Neuronal stem cell (in vitro differentiated cells): Measurements from ENCODE around the gene NPTXR.
A peak's percentile ranks its signal among the peaks of the same experiment; 100 is the strongest.

Experiments
- DNase-seq: peaks from one replicate; pipeline ENCODE4 v3.0.0-alpha.2; 2013; ENCODE audit warnings: low spot score
- H2AFZ ChIP-seq: one replicate; pipeline ENCODE4 v1.6.1; 2013; ENCODE audit warnings: mild to moderate bottlenecking, low read length, inconsistent platforms
- H2AK5ac ChIP-seq: 2 replicates; pipeline ENCODE4 v1.6.1; 2013; ENCODE audit warnings: low read depth, mild to moderate bottlenecking, inconsistent platforms, low read length, moderate library complexity, mixed read lengths
- H2BK120ac ChIP-seq: 2 replicates; pipeline ENCODE4 v1.6.1; 2013; ENCODE audit warnings: low read depth, mild to moderate bottlenecking, inconsistent platforms, low read length, moderate library complexity, mixed read lengths
- H2BK12ac ChIP-seq: one replicate; pipeline ENCODE4 v1.6.1; 2013; ENCODE audit warnings: low read length, inconsistent platforms
- H2BK15ac ChIP-seq: 2 replicates; pipeline ENCODE4 v1.6.1; 2013; ENCODE audit warnings: mild to moderate bottlenecking, low read length, inconsistent platforms, mixed read lengths
- H2BK5ac ChIP-seq: one replicate; pipeline ENCODE4 v1.6.1; 2013; ENCODE audit warnings: inconsistent platforms, mild to moderate bottlenecking, low read length, moderate library complexity
- H3K14ac ChIP-seq: one replicate; pipeline ENCODE4 v1.6.1; 2013; ENCODE audit warnings: low read length, inconsistent platforms
- H3K18ac ChIP-seq: 2 replicates; pipeline ENCODE4 v1.6.1; 2013; ENCODE audit warnings: low read length, inconsistent platforms
- H3K23ac ChIP-seq: 2 replicates; pipeline ENCODE4 v1.6.1; 2013; ENCODE audit warnings: low read depth, mild to moderate bottlenecking, mixed read lengths, low read length, inconsistent platforms; ENCODE audit not compliant: poor library complexity
- H3K27ac ChIP-seq: replicated peaks from 3 replicates; pipeline ENCODE4 v1.5.1; 2013; ENCODE audit warnings: low read length, inconsistent platforms
- H3K27me3 ChIP-seq, 3 experiments: 2 replicates each; pipeline ENCODE4 v1.6.1; 2013; ENCODE audit warnings: low read length in 3 of 3, mild to moderate bottlenecking in 2 of 3, inconsistent platforms in 1 of 3, low read depth in 1 of 3, mixed read lengths in 1 of 3, moderate library complexity in 1 of 3; ENCODE audit not compliant: control insufficient read depth in 3 of 3, insufficient read depth in 3 of 3
- H3K36me3 ChIP-seq, 2 donors: replicated peaks in 1 of 2; 2 replicates each; pipeline ENCODE4 v1.6.1; 2013; ENCODE audit warnings: low read length in 2 of 2; ENCODE audit not compliant: control insufficient read depth in 2 of 2, insufficient read depth in 2 of 2
- H3K4ac ChIP-seq: 2 replicates; pipeline ENCODE4 v1.6.1; 2013; ENCODE audit warnings: inconsistent platforms, mild to moderate bottlenecking, low read length, moderate library complexity
- H3K4me1 ChIP-seq, 2 donors: 1 replicate in 1 of 2; 2 replicates in 1 of 2; pipeline ENCODE4 v1.6.1; 2013; ENCODE audit warnings: low read length in 2 of 2, low read depth in 1 of 2; ENCODE audit not compliant: control insufficient read depth in 2 of 2, insufficient read depth in 1 of 2
- H3K4me2 ChIP-seq: one replicate; pipeline ENCODE4 v1.6.1; 2013; ENCODE audit warnings: mild to moderate bottlenecking, low read length, inconsistent platforms; ENCODE audit not compliant: insufficient read depth, poor library complexity, severe bottlenecking
- H3K4me3 ChIP-seq, 2 donors: 2 replicates each; pipeline ENCODE4 v1.5.1; 2013; ENCODE audit warnings: low read length in 2 of 2, mild to moderate bottlenecking in 2 of 2, inconsistent platforms in 1 of 2, moderate library complexity in 1 of 2
- H3K79me1 ChIP-seq: one replicate; pipeline ENCODE4 v1.6.1; 2013; ENCODE audit warnings: low read depth, mild to moderate bottlenecking, inconsistent platforms, low read length, moderate library complexity
- H3K9ac ChIP-seq: one replicate; pipeline ENCODE4 v1.6.1; 2013; ENCODE audit warnings: mild to moderate bottlenecking, low read depth, low read length, inconsistent platforms; ENCODE audit not compliant: poor library complexity
- H3K9me3 ChIP-seq, 2 donors: replicated peaks in 1 of 2; 2 replicates each; pipeline versions ENCODE3 to v1.6.1; 2013; ENCODE audit warnings: low read length in 2 of 2, mild to moderate bottlenecking in 2 of 2, inconsistent platforms in 1 of 2, low read depth in 1 of 2, mixed read lengths in 1 of 2, moderate library complexity in 1 of 2; ENCODE audit not compliant: control insufficient read depth in 2 of 2, insufficient read depth in 1 of 2
- H4K8ac ChIP-seq: one replicate; pipeline ENCODE4 v1.6.1; 2013; ENCODE audit warnings: low read depth, mild to moderate bottlenecking, inconsistent platforms, low read length, moderate library complexity
- H4K91ac ChIP-seq: one replicate; pipeline ENCODE4 v1.6.1; 2013; ENCODE audit warnings: low read length, low read depth, mild to moderate bottlenecking, inconsistent platforms; ENCODE audit not compliant: poor library complexity
- WGBS, 2 donors: extraction: QIAGEN DNeasy Blood & Tissue Kit; methylation state at CpG; one replicate each; pipeline ENCODE4 v1.1.7; 2013; ENCODE audit warnings: missing lambda C conversion rate in 2 of 2, mixed read lengths in 1 of 2; ENCODE audit not compliant: insufficient read length in 2 of 2, insufficient replicate concordance in 1 of 2; ENCODE audit errors: extremely low coverage in 2 of 2; 5-methylcytosine and 5-hydroxymethylcytosine counted together

NPTXR gene

DNA sequence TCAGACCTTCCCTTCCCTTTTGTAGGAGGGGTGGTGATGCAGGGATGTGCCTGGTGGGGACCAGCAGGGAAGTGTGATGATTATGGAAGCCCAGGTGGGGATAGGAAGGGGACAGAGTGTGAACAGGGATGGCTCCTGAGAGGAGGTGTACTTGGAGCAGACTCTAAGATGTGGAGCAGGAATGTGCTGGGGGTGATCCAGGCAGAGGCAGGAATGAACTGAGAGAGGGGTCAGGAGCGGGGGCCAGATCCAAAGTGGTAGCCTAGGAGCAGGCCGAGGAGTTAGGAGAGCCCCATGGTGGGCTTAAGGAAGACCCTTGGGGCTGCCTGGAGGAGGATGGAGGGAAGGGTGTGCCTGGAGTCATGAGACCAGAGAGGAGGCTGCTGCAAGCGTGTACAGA is 3.7 kb downstream of the NPTXR start:
- Histone ChIP-seq H3K27ac (no peak overlapping the region), H3K9me3 (no peaks in the 10 kb centered on the region), H3K18ac (no peak overlapping the region), H2BK120ac (no peak overlapping the region), H3K79me1 (peaks cover 5% of the 10 kb centered on the region), H3K9ac (no peak overlapping the region), H3K27me3 (peaks cover 3 to 69% (median 32%) of the 10 kb centered on the region in 3 experiments), H2BK15ac (no peak overlapping the region), H3K4me3 (no peak overlapping the region), H3K4ac (no peak overlapping the region), H3K36me3 (no peaks in the 10 kb centered on the region), H3K23ac (no peak overlapping the region), H2AFZ (no peak overlapping the region), H2AK5ac (no peak overlapping the region), H3K4me1 (no peaks in the 10 kb centered on the region), H3K4me2 (no peak overlapping the region), H2BK5ac (no peak overlapping the region), H2BK12ac (no peak overlapping the region), H4K8ac (no peak overlapping the region), H4K91ac (no peak overlapping the region), H3K14ac (no peak overlapping the region)
- DNase-seq, result no peak
- no CpG with 5 or more reads among the region's 3 CpGs for WGBS, 2 donors

DNA sequence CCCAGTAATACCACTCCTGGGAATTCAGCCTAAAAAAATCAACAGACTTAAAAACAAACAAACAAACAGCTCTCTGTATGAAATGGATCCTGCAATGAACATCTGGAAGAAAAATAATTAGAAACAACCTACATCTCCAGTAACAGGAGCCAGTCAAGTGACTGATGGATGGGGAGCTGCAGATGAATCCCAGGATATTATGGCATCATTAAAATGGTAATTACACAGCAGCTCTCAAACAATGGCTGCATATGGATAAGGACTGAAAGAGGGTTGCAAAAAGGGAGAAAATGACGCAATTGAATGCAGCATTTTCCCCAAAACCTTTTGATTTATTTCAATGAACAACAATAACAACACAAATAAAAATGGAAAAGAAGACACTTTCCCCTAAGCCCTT is 4.1 kb downstream of the NPTXR start:
- Histone ChIP-seq H3K9ac (no peak overlapping the region), H2BK15ac (no peak overlapping the region), H3K4me1 (no peaks in the 10 kb centered on the region), H2AFZ (no peak overlapping the region), H3K27ac (no peak overlapping the region), H3K27me3 (peaks cover 3 to 69% (median 28%) of the 10 kb centered on the region in 3 experiments), H4K8ac (no peak overlapping the region), H3K4ac (no peak overlapping the region), H2BK120ac (no peak overlapping the region), H3K14ac (no peak overlapping the region), H3K9me3 (no peaks in the 10 kb centered on the region), H3K36me3 (no peaks in the 10 kb centered on the region), H2BK12ac (no peak overlapping the region), H3K79me1 (peaks cover 5% of the 10 kb centered on the region), H4K91ac (no peak overlapping the region), H3K4me3 (no peak overlapping the region), H3K4me2 (no peak overlapping the region), H2BK5ac (no peak overlapping the region), H2AK5ac (no peak overlapping the region), H3K18ac (no peak overlapping the region), H3K23ac (no peak overlapping the region)
- DNase-seq, result no peak
- WGBS, 2 donors, result no CpG with 5 or more reads among the region's 1 CpG

DNA sequence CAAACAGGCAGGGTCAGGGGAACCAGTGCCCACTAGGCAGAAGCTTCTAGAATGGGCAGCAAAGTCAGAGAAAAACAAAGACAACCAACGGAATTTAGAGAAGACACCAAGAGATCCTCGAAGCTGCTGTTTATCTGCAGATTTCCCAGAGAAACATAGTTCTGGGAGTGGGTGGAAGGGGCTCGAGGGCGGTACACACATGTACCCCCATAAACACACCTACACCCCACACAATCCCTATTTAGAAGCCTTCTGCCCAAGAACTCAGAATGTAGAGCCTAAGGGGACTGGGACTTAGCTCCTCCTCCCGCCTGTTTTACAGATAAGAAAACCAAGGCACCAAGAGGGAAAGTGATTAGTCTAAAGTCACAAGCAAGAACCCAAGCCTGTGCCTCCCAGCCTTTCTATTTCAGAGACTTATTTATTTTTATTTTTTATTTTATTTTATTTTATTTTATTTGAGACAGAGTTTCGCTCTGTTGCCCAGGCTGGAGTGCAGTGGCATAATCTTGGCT is 6.4 kb downstream of the NPTXR start:
- Histone ChIP-seq H3K18ac (peak overlapping the region; percentile 29), H3K9me3 (no peaks in the 10 kb centered on the region), H2BK5ac (no peak overlapping the region), H3K4me1 (no peaks in the 10 kb centered on the region), H2AK5ac (no peak overlapping the region), H3K4me3 (no peak overlapping the region), H3K36me3 (no peaks in the 10 kb centered on the region), H2BK120ac (no peak overlapping the region), H4K91ac (no peak overlapping the region), H2BK12ac (no peak overlapping the region), H3K14ac (no peak overlapping the region), H3K4ac (no peak overlapping the region), H2BK15ac (no peak overlapping the region), H3K79me1 (peaks cover 5% of the 10 kb centered on the region), H3K4me2 (no peak overlapping the region), H3K27ac (no peak overlapping the region), H4K8ac (no peak overlapping the region), H2AFZ (no peak overlapping the region), H3K9ac (no peak overlapping the region), H3K23ac (no peak overlapping the region), H3K27me3 (peaks cover 2 to 69% (median 16%) of the 10 kb centered on the region in 3 experiments)
- DNase-seq, result no peak
- WGBS, 2 donors, result no CpG with 5 or more reads among the region's 6 CpGs

DNA sequence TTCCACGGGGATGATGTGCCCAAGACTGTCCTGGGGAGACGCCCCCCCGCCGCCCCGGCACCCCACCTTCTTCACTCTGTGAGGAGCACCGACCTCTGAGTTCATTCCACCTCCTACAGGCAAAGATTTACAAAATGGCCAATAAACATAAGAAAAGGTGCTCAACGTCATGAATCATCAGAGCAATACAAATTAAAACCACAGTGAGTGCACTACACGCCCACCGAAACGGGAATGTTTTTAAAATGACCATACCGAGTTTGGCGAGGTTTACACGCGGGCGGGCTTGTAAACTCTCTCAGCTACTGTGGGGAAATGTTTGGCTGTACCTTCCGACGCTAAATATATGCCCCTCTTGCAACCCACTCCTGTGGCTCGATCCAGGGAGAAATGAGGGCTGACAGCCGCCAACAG is 7.9 kb downstream of the NPTXR start:
- H4K8ac ChIP-seq, result no peak overlapping the region
- H3K4me3 ChIP-seq, result no peak overlapping the region
- H2BK12ac ChIP-seq, result no peak overlapping the region
- peaks cover 0 to 61% (median 5%) of the 10 kb centered on the region in 3 experiments for H3K27me3 ChIP-seq
- H3K4me1 ChIP-seq, result peaks cover 0 to 3% of the 10 kb centered on the region in 2 donors
- H2AK5ac ChIP-seq, result peak overlapping the region; percentile 6
- H3K9me3 ChIP-seq, result no peaks in the 10 kb centered on the region
- H3K27ac ChIP-seq, result no peak overlapping the region
- H2AFZ ChIP-seq, result no peak overlapping the region
- H2BK120ac ChIP-seq, result no peak overlapping the region
- no peak overlapping the region for H3K18ac ChIP-seq
- H3K4me2 ChIP-seq, result no peak overlapping the region
- no peak overlapping the region for H4K91ac ChIP-seq
- no peak overlapping the region for H2BK5ac ChIP-seq
- no peaks in the 10 kb centered on the region for H3K36me3 ChIP-seq
- H3K14ac ChIP-seq, result no peak overlapping the region
- no peak for DNase-seq
- no peak overlapping the region for H3K23ac ChIP-seq
- H2BK15ac ChIP-seq, result no peak overlapping the region
- H3K4ac ChIP-seq, result no peak overlapping the region
- no CpG with 5 or more reads among the region's 19 CpGs for WGBS, 2 donors
- no peak overlapping the region for H3K9ac ChIP-seq
- H3K79me1 ChIP-seq, result peaks cover 4% of the 10 kb centered on the region
